ENCODE results near the gene SLC26A1. TPM values are rescaled to one million over a fixed set of nuclear protein-coding genes. Genes with fewer than 3 reads are reported as not detected.

SLC26A1 gene
- total RNA-seq, 2 experiments from 2014 or later = 0.30 TPM; not detected in 1

DNA sequence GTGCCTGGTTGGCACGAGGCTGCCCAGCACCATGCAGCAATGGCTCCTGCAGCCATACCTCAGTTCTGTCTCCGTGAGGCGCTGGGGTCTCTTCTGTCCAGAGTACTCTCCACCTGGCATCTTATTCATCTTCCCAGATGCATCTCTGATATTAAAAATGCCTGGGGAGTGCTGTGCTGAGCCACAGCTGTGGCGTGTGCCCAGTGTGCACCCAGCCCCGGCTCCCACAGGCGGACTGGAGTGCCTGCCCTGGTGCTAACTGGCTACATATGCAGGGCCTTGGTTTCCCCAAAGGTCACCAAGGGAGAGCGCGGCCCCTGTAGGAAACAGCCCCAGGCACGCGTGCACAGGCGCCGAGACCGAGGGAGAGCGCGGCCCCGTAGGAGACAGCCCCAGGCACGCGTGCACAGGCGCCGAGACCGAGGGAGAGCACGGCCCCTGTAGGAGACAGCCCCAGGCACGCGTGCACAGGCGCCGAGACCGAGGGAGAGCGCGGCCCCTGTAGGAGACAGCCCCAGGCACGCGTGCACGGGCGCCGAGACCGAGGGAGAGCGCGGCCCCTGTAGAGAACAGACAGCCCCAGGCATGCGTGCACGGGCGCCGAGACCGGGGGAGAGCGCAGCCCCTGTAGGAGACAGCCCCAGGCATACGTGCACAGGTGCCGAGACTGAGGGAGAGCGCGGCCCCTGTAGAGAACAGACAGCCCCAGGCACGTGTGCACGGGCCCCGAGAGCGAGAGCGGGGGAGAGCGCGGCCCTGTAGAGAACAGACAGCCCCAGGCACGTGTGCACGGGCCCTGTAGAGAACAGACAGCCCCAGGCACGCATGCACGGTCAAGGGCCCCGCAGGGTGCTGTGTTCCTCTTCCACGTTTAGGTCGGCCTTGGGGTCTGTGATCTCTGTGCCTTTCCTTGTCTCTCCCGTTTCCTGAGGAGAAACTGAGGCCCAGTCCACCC lies 46.4 kb downstream of the SLC26A1 start:
- H3K4me2 ChIP-seq (ENCODE audit: low read length) = no peak overlapping the region

DNA sequence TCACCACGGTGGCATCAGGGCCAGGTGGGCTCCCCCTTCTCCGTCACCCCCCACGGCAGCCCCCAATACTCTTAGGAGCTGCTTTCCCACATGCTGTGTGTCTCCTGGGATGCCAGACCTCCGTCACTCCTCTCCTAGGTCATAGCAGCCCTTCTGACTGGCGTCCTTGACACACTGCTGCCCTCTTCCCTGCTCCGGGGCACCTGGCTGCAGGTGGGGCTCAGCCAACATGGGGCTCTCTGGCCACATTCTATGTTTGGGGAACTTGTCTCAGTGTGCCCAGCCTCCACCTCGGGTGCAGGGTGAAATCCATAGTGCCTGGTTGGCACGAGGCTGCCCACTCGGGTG lies 47.1 kb downstream of the SLC26A1 start:
- no TSS peak for BruUV-seq (replicated peaks)
- DNase-seq (ENCODE audit: low spot score) = no peak
- H3K36me3 ChIP-seq (ENCODE audit: insufficient read depth, low read length) = no peaks in the 10 kb centered on the region
- CTCF ChIA-PET (ENCODE audit: unreplicated experiment) = no interaction called here
- H4K20me1 ChIP-seq (ENCODE audit: insufficient read depth, low read length) = no peaks in the 10 kb centered on the region
- H3K27ac ChIP-seq (ENCODE audit: low read depth, low read length, poor library complexity, severe bottlenecking) = no peak overlapping the region
- H3K9me2 ChIP-seq (ENCODE audit: insufficient read depth, low read length) = no peaks in the 10 kb centered on the region
- no peaks in the 10 kb centered on the region for H3K9me3 ChIP-seq (ENCODE audit: low read length)
- POLR2A ChIA-PET = no interaction called here
- H3K79me2 ChIP-seq (ENCODE audit: insufficient read depth, low read depth, low read length) = no peaks in the 10 kb centered on the region
- intact Hi-C loops (cut with micrococcal nuclease; ENCODE audit: unreplicated experiment) = no loop called here
- no peaks in the 10 kb centered on the region for H3K4me1 ChIP-seq (ENCODE audit: insufficient read depth, low read length, poor library complexity, severe bottlenecking)
- H3K4me3 ChIP-seq (ENCODE audit: low read depth, low read length, poor library complexity, severe bottlenecking) = no peak overlapping the region
- H3K4me2 ChIP-seq (ENCODE audit: low read length) = no peak overlapping the region
- H2AFZ ChIP-seq (ENCODE audit: low read length) = no peak overlapping the region
- TF ChIP-seq, protein P1, sequence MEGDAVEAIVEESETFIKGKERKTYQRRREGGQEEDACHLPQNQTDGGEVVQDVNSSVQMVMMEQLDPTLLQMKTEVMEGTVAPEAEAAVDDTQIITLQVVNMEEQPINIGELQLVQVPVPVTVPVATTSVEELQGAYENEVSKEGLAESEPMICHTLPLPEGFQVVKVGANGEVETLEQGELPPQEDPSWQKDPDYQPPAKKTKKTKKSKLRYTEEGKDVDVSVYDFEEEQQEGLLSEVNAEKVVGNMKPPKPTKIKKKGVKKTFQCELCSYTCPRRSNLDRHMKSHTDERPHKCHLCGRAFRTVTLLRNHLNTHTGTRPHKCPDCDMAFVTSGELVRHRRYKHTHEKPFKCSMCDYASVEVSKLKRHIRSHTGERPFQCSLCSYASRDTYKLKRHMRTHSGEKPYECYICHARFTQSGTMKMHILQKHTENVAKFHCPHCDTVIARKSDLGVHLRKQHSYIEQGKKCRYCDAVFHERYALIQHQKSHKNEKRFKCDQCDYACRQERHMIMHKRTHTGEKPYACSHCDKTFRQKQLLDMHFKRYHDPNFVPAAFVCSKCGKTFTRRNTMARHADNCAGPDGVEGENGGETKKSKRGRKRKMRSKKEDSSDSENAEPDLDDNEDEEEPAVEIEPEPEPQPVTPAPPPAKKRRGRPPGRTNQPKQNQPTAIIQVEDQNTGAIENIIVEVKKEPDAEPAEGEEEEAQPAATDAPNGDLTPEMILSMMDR (conservative IDR thresholded peaks at IDR 0.05; ENCODE audit: low read length) = no peak
- TF ChIP-seq EZH2phosphoT487 (IDR thresholded peaks at IDR 0.05; ENCODE audit: borderline replicate concordance, low read depth, low read length) = no peak

More for the DNA sequence above, 46.4 kb downstream of the SLC26A1 start:
- ChIA-PET POLR2A (no interaction called here), CTCF (ENCODE audit: unreplicated experiment) (no interaction called here)
- Histone ChIP-seq H4K20me1 (ENCODE audit: insufficient read depth, low read length) (no peaks in the 10 kb centered on the region), H3K4me3 (ENCODE audit: low read depth, low read length, poor library complexity, severe bottlenecking) (no peak overlapping the region), H3K9me2 (ENCODE audit: insufficient read depth, low read length) (no peaks in the 10 kb centered on the region), H3K79me2 (ENCODE audit: insufficient read depth, low read depth, low read length) (no peaks in the 10 kb centered on the region), H2AFZ (ENCODE audit: low read length) (no peak overlapping the region), H3K9me3 (ENCODE audit: low read length) (no peaks in the 10 kb centered on the region), H3K36me3 (ENCODE audit: insufficient read depth, low read length) (no peaks in the 10 kb centered on the region), H3K27ac (ENCODE audit: low read depth, low read length, poor library complexity, severe bottlenecking) (no peak overlapping the region), H3K4me1 (ENCODE audit: insufficient read depth, low read length, poor library complexity, severe bottlenecking) (no peaks in the 10 kb centered on the region)
- DNase-seq (ENCODE audit: low spot score) = no peak
- intact Hi-C loops (cut with micrococcal nuclease; ENCODE audit: unreplicated experiment) = no loop called here
- no peak for TF ChIP-seq EZH2phosphoT487 (IDR thresholded peaks at IDR 0.05; ENCODE audit: borderline replicate concordance, low read depth, low read length)
- TF ChIP-seq, protein P1 (conservative IDR thresholded peaks at IDR 0.05; ENCODE audit: low read length) = no peak
- no TSS peak for BruUV-seq (replicated peaks)

All from OCI-LY7 (cell line).